ENCODE results near the gene KRTAP5-4. TPM values are rescaled to one million over a fixed set of nuclear protein-coding genes. Genes with fewer than 3 reads are reported as not detected.
"Not testable (repeated sequence)": the region's sequence is repeated elsewhere in the genome, so short reads cannot be mapped to it uniquely, and the experiment has no call there.

The KRTAP5-4 gene
- total RNA-seq, 1 donor, result not detected

- DNase-seq (ENCODE audit: insufficient read length, low spot score, missing footprints), result no peak
- no peak overlapping the region for H2AFZ ChIP-seq (ENCODE audit: low read length)
- H3K4me3 ChIP-seq (ENCODE audit: insufficient read depth, low read length), result no peak overlapping the region
- H3K27ac ChIP-seq (ENCODE audit: low read depth, low read length), result no peak overlapping the region
- H3K4me2 ChIP-seq (ENCODE audit: insufficient read depth, low read length), result no peak overlapping the region
- H3K27me3 ChIP-seq (ENCODE audit: insufficient read depth, low read length), result peaks cover 22% of the 10 kb centered on the region
- no peaks in the 10 kb centered on the region for H3K36me3 ChIP-seq (ENCODE audit: insufficient read depth, low read length)
- H3K79me2 ChIP-seq (ENCODE audit: insufficient read depth, low read length), result no peaks in the 10 kb centered on the region
- no peak for TF ChIP-seq CTCF (IDR thresholded peaks at IDR 0.05; ENCODE audit: extremely low read depth, low read depth, low read length)
- H4K20me1 ChIP-seq (ENCODE audit: insufficient read depth, low read length), result no peaks in the 10 kb centered on the region
- no peaks in the 10 kb centered on the region for H3K4me1 ChIP-seq (ENCODE audit: insufficient read depth, low read length)
- H3K9me3 ChIP-seq (ENCODE audit: low read depth, low read length), result no peaks in the 10 kb centered on the region
These were observed 43.4 kb upstream of the KRTAP5-4 start for GRCh38 chr11:1665313-1665712.

GRCh38 chr11:1662699-1663283 is 40.9 kb upstream of the KRTAP5-4 start:
- H2AFZ ChIP-seq (ENCODE audit: low read length), result not testable (repeated sequence)

GRCh38 chr11:1661454-1662269 is 39.7 kb upstream of the KRTAP5-4 start:
- not testable (repeated sequence) for H3K79me2 ChIP-seq (ENCODE audit: insufficient read depth, low read length); H2AFZ ChIP-seq (ENCODE audit: low read length); H3K9me3 ChIP-seq (ENCODE audit: low read depth, low read length); DNase-seq (ENCODE audit: insufficient read length, low spot score, missing footprints); H3K4me2 ChIP-seq (ENCODE audit: insufficient read depth, low read length); H3K27ac ChIP-seq (ENCODE audit: low read depth, low read length); H4K20me1 ChIP-seq (ENCODE audit: insufficient read depth, low read length); H3K27me3 ChIP-seq (ENCODE audit: insufficient read depth, low read length); H3K4me1 ChIP-seq (ENCODE audit: insufficient read depth, low read length); H3K4me3 ChIP-seq (ENCODE audit: insufficient read depth, low read length); H3K36me3 ChIP-seq (ENCODE audit: insufficient read depth, low read length)

More at GRCh38 chr11:1662699-1663283, 40.9 kb upstream of the KRTAP5-4 start:
- H3K79me2 ChIP-seq (ENCODE audit: insufficient read depth, low read length); H3K36me3 ChIP-seq (ENCODE audit: insufficient read depth, low read length); H3K27me3 ChIP-seq (ENCODE audit: insufficient read depth, low read length); H3K4me1 ChIP-seq (ENCODE audit: insufficient read depth, low read length); H3K4me2 ChIP-seq (ENCODE audit: insufficient read depth, low read length); H3K27ac ChIP-seq (ENCODE audit: low read depth, low read length); H3K9me3 ChIP-seq (ENCODE audit: low read depth, low read length); H3K4me3 ChIP-seq (ENCODE audit: insufficient read depth, low read length); DNase-seq (ENCODE audit: insufficient read length, low spot score, missing footprints); H4K20me1 ChIP-seq (ENCODE audit: insufficient read depth, low read length): not testable (repeated sequence)

- Histone ChIP-seq H3K4me3 (ENCODE audit: insufficient read depth, low read length) (no peak overlapping the region), H3K4me1 (ENCODE audit: insufficient read depth, low read length) (no peaks in the 10 kb centered on the region), H4K20me1 (ENCODE audit: insufficient read depth, low read length) (no peaks in the 10 kb centered on the region), H2AFZ (ENCODE audit: low read length) (no peak overlapping the region), H3K9me3 (ENCODE audit: low read depth, low read length) (no peaks in the 10 kb centered on the region), H3K79me2 (ENCODE audit: insufficient read depth, low read length) (no peaks in the 10 kb centered on the region), H3K27ac (ENCODE audit: low read depth, low read length) (no peak overlapping the region), H3K4me2 (ENCODE audit: insufficient read depth, low read length) (no peak overlapping the region), H3K36me3 (ENCODE audit: insufficient read depth, low read length) (no peaks in the 10 kb centered on the region), H3K27me3 (ENCODE audit: insufficient read depth, low read length) (peaks cover 11% of the 10 kb centered on the region)
- no peak for TF ChIP-seq CTCF (IDR thresholded peaks at IDR 0.05; ENCODE audit: extremely low read depth, low read depth, low read length)
- peak; percentile 61 for DNase-seq (ENCODE audit: insufficient read length, low spot score, missing footprints)
These were observed 38.4 kb upstream of the KRTAP5-4 start for GRCh38 chr11:1660111-1660867.

All from osteoblast (primary cell).